Spleen (tissue), 7 donors: ENCODE measurements around the gene EIF4EBP2.

Experiments used
- CTCF ChIP-seq, 11 experiments: fragments of 200-600 bp in 7 of 11; fragments of 450-650 bp in 4 of 11; sonication (generic) in 4 of 11; IDR thresholded peaks in 8 of 11; conservative IDR thresholded peaks in 3 of 11; 1 replicate in 7 of 11; 2 replicates in 4 of 11; pipeline versions ENCODE4 v1.4.0 to v1.8.0; 2016 to 2021; ENCODE audit warnings: antibody characterized with exemption in 11 of 11, inconsistent platforms in 4 of 11, mild to moderate bottlenecking in 1 of 11
- POLR2A ChIP-seq, 3 donors: fragments of 450-650 bp; IDR thresholded peaks; one replicate each; pipeline ENCODE4 v1.5.1; 2017; ENCODE audit warnings: antibody characterized with exemption in 3 of 3, mild to moderate bottlenecking in 1 of 3
- donor health status: DM: no; HTN: no; CAD: no; lungs with moderate emphysema.
- donor health status: DM: no; HTN: no; CAD: no.
- donor health status: DM: no; HTN: no; CAD: no.

GRCh38 chr10:70475661-70476060 is 71.7 kb downstream of the EIF4EBP2 start:
- no peak for TF ChIP-seq CTCF (IDR thresholded peaks at IDR 0.05 in 8 of 11, conservative IDR thresholded peaks at IDR 0.05 in 3 of 11)
- TF ChIP-seq POLR2A (IDR thresholded peaks at IDR 0.05) = no peak
